CD14-positive monocyte (primary cell): ENCODE results near the gene CASD1. TPM values are rescaled to one million over a fixed set of nuclear protein-coding genes. Genes with fewer than 3 reads are reported as not detected.

Experiments
- DNase-seq, 3 donors: peaks; one replicate each; pipeline ENCODE4 v3.0.0-alpha.2; 2011 to 2022
- H2AFZ ChIP-seq: 2 replicates; pipeline ENCODE4 v1.6.0; 2012; ENCODE audit warnings: mild to moderate bottlenecking, low read depth, low read length, inconsistent platforms; ENCODE audit not compliant: insufficient read depth, poor library complexity, severe bottlenecking
- H3K27ac ChIP-seq, 2 donors: 1 replicate in 1 of 2; 2 replicates in 1 of 2; pipeline ENCODE4 v1.5.1; 2012 to 2013; ENCODE audit warnings: low read length in 2 of 2, control low read depth in 1 of 2, inconsistent platforms in 1 of 2, low read depth in 1 of 2, mild to moderate bottlenecking in 1 of 2
- H3K27me3 ChIP-seq, 2 donors: one replicate each; pipeline versions ENCODE4 v1.6.0 to v1.6.1; 2011 to 2013; ENCODE audit warnings: low read length in 2 of 2; ENCODE audit not compliant: control insufficient read depth in 2 of 2, insufficient read depth in 2 of 2
- H3K36me3 ChIP-seq, 2 donors: replicated peaks in 1 of 2; 1 replicate in 1 of 2; 2 replicates in 1 of 2; pipeline versions ENCODE4 v1.5.1 to v1.6.1; 2012 to 2013; ENCODE audit warnings: low read length in 2 of 2, control low read depth in 1 of 2, inconsistent platforms in 1 of 2, mild to moderate bottlenecking in 1 of 2; ENCODE audit not compliant: insufficient read depth in 2 of 2, control insufficient read depth in 1 of 2
- H3K4me1 ChIP-seq, 2 donors: 1 replicate in 1 of 2; 2 replicates in 1 of 2; pipeline versions ENCODE4 v1.5.1 to v1.6.1; 2012 to 2013; ENCODE audit warnings: low read length in 2 of 2, control low read depth in 1 of 2, inconsistent platforms in 1 of 2, mild to moderate bottlenecking in 1 of 2, moderate library complexity in 1 of 2; ENCODE audit not compliant: insufficient read depth in 2 of 2, control insufficient read depth in 1 of 2
- H3K4me2 ChIP-seq: replicated peaks from 2 replicates; pipeline ENCODE3; 2012; ENCODE audit warnings: low read length, moderate library complexity, mild to moderate bottlenecking; ENCODE audit not compliant: poor library complexity, severe bottlenecking; ENCODE audit errors: extremely low read depth
- H3K4me3 ChIP-seq, 3 experiments: fragments of 200-600 bp in 1 of 3; sonication (generic) in 1 of 3; replicated peaks in 1 of 3; 1 replicate in 2 of 3; 2 replicates in 1 of 3; pipeline ENCODE4 v1.5.1; 2011 to 2013; ENCODE audit warnings: low read length in 3 of 3, mild to moderate bottlenecking in 3 of 3, control low read depth in 2 of 3, low read depth in 2 of 3, inconsistent platforms in 1 of 3, moderate library complexity in 1 of 3
- H3K79me2 ChIP-seq: 2 replicates; pipeline ENCODE4 v1.6.0; 2012; ENCODE audit warnings: mild to moderate bottlenecking, control low read depth, inconsistent platforms, low read length, moderate library complexity; ENCODE audit not compliant: insufficient read depth
- H3K9ac ChIP-seq: 2 replicates; pipeline ENCODE4 v1.6.0; 2017; ENCODE audit warnings: low read length, mild to moderate bottlenecking; ENCODE audit not compliant: insufficient read depth, poor library complexity, severe bottlenecking
- H3K9me3 ChIP-seq, 2 donors: replicated peaks in 1 of 2; 1 replicate in 1 of 2; 2 replicates in 1 of 2; pipeline versions ENCODE4 v1.5.1 to v1.6.1; 2012 to 2013; ENCODE audit warnings: low read length in 2 of 2, control low read depth in 1 of 2; ENCODE audit not compliant: control insufficient read depth in 1 of 2, insufficient read depth in 1 of 2
- H4K20me1 ChIP-seq: 2 replicates; pipeline ENCODE4 v1.6.0; 2012; ENCODE audit warnings: mild to moderate bottlenecking, low read length, control low read depth, moderate library complexity; ENCODE audit not compliant: insufficient read depth
- H3K27ac Mint-ChIP-seq, 7 donors: one replicate each; pipeline ENCODE4 v1.8.0; 2020; ENCODE audit warnings: mild to moderate bottlenecking in 7 of 7, mixed read lengths in 7 of 7, moderate library complexity in 6 of 7, inconsistent platforms in 2 of 7
- H3K27me3 Mint-ChIP-seq, 3 donors: one replicate each; pipeline ENCODE4 v1.8.0; 2021 to 2022; ENCODE audit warnings: low read depth in 3 of 3, mild to moderate bottlenecking in 3 of 3, mixed read lengths in 3 of 3, moderate library complexity in 3 of 3, inconsistent platforms in 1 of 3
- H3K36me3 Mint-ChIP-seq, 2 donors: one replicate each; pipeline ENCODE4 v1.8.0; 2020; ENCODE audit warnings: mixed read lengths in 2 of 2, inconsistent platforms in 1 of 2, mild to moderate bottlenecking in 1 of 2
- H3K4me1 Mint-ChIP-seq: one replicate; pipeline ENCODE4 v1.8.0; 2020; ENCODE audit warnings: mild to moderate bottlenecking, mixed read lengths
- H3K4me3 Mint-ChIP-seq, 2 donors: one replicate each; pipeline ENCODE4 v1.8.0; 2020; ENCODE audit warnings: mild to moderate bottlenecking in 2 of 2, mixed read lengths in 2 of 2, moderate library complexity in 1 of 2
- H3K9me3 Mint-ChIP-seq, 7 donors: one replicate each; pipeline ENCODE4 v1.8.0; 2020 to 2022; ENCODE audit warnings: mixed read lengths in 7 of 7, mild to moderate bottlenecking in 6 of 7, moderate library complexity in 6 of 7, inconsistent platforms in 2 of 7
- CTCF ChIP-seq: fragments of 200-600 bp; IDR thresholded peaks from one replicate; pipeline ENCODE4 v1.8.0; 2022; ENCODE audit warnings: antibody characterized with exemption, mild to moderate bottlenecking
- WGBS: methylation state at CpG from one replicate; pipeline ENCODE4 v1.1.5; 2013; ENCODE audit warnings: missing lambda C conversion rate; ENCODE audit not compliant: insufficient coverage; 5-methylcytosine and 5-hydroxymethylcytosine counted together
- intact Hi-C, 2 donors: fragments of 100-400 bp; cut with micrococcal nuclease; formaldehyde crosslinking; loops; one replicate each; pipeline versions ENCODE4 v1.15.0 to v1.15.1; 2023
- polyA plus RNA-seq, 3 donors: library from polyadenylated mRNA; depleted of rRNA in 1 of 3; unstranded in 2 of 3; stranded (reverse) in 1 of 3; fragments of 300-500 nt in 2 of 3; fragments of >200 nt in 1 of 3; fragmentation: Illumina TruSeq in 2 of 3; gene quantifications; 1 replicate in 2 of 3; 2 replicates in 1 of 3; pipeline ENCODE4 v1.2.3, GENCODE V29; 2012 to 2021

CASD1 gene
- polyA plus RNA-seq, 3 donors, result 2.0 to 4.4 (median 3.6) TPM

GRCh38 chr7:94540428-94540827 is 30.8 kb downstream of the CASD1 start:
- Histone ChIP-seq H3K4me1 (no peaks in the 10 kb centered on the region), H3K4me2 (no peak overlapping the region), H3K9me3 (no peaks in the 10 kb centered on the region), H4K20me1 (no peaks in the 10 kb centered on the region), H3K27ac (no peak overlapping the region), H2AFZ (no peak overlapping the region), H3K36me3 (peaks cover 4 to 25% of the 10 kb centered on the region in 2 donors), H3K79me2 (no peaks in the 10 kb centered on the region), H3K9ac (no peak overlapping the region), H3K27me3 (no peaks in the 10 kb centered on the region), H3K4me3 (no peak overlapping the region)
- intact Hi-C loops, result no loop called here
- Mint-ChIP-seq H3K4me3 (no peak overlapping the region), H3K36me3 (peaks cover 23 to 27% of the 10 kb centered on the region in 2 donors), H3K4me1 (no peaks in the 10 kb centered on the region), H3K9me3 (no peaks in the 10 kb centered on the region), H3K27me3 (no peaks in the 10 kb centered on the region), H3K27ac (no peak overlapping the region)
- TF ChIP-seq CTCF, result no peak
- DNase-seq, result no peak
- WGBS, result 100% methylated on average over 1 of the region's 1 CpG

GRCh38 chr7:94547126-94547525 is 37.5 kb downstream of the CASD1 start:
- H2AFZ ChIP-seq, result no peak overlapping the region
- H3K27me3 ChIP-seq, result no peaks in the 10 kb centered on the region
- DNase-seq, result no peak
- no peaks in the 10 kb centered on the region for H3K9me3 ChIP-seq
- H3K4me2 ChIP-seq, result no peak overlapping the region
- H3K4me3 ChIP-seq, result no peak overlapping the region
- no peak overlapping the region for H3K27ac ChIP-seq
- Mint-ChIP-seq H3K27ac (no peak overlapping the region), H3K4me3 (no peak overlapping the region), H3K36me3 (peaks cover 14 to 17% of the 10 kb centered on the region in 2 donors), H3K9me3 (no peaks in the 10 kb centered on the region), H3K27me3 (no peaks in the 10 kb centered on the region), H3K4me1 (no peaks in the 10 kb centered on the region)
- no peaks in the 10 kb centered on the region for H3K79me2 ChIP-seq
- H3K9ac ChIP-seq, result no peak overlapping the region
- no peaks in the 10 kb centered on the region for H3K4me1 ChIP-seq
- WGBS, result no CpG with 5 or more reads among the region's 1 CpG
- no peaks in the 10 kb centered on the region for H4K20me1 ChIP-seq
- peaks cover 6 to 7% of the 10 kb centered on the region in 2 donors for H3K36me3 ChIP-seq
- intact Hi-C loops, result no loop called here
- no peak for TF ChIP-seq CTCF
